Umbilical cord (tissue), 2 donors: Measurements from ENCODE around the gene ALG12. TPM values are rescaled to one million over a fixed set of nuclear protein-coding genes. Genes with fewer than 3 reads are reported as not detected.

Experiments
- DNase-seq: peaks from one replicate; pipeline ENCODE4 v3.0.0-alpha.2; 2015; ENCODE audit warnings: low spot score
- total RNA-seq: library from RNA; depleted of rRNA; stranded (reverse); fragments of >200 nt; gene quantifications from one replicate; pipeline ENCODE4 v1.2.3, GENCODE V29; 2014; ENCODE audit warnings: low replicate concordance; ENCODE audit not compliant: insufficient read depth

Gene ALG12
- total RNA-seq, 1 donor from 2014 or later, result 13.7 TPM

- no peak for DNase-seq
Observed at GRCh38 chr22:49913026-49913425, 5.2 kb downstream of the ALG12 start.

- DNase-seq, result no peak
Observed at GRCh38 chr22:49911881-49912625, 6.2 kb downstream of the ALG12 start.

- DNase-seq, result no peak
Observed at GRCh38 chr22:49910229-49911155, 7.7 kb downstream of the ALG12 start.

GRCh38 chr22:49909476-49910205 is 8.6 kb downstream of the ALG12 start:
- DNase-seq, result no peak

- DNase-seq, result no peak
Observed at GRCh38 chr22:49907807-49908206, 10.4 kb downstream of the ALG12 start.

- no peak for DNase-seq
Observed at GRCh38 chr22:49906799-49907290, 11.4 kb downstream of the ALG12 start.

GRCh38 chr22:49906071-49906798 is 12.0 kb downstream of the ALG12 start:
- DNase-seq, result no peak

GRCh38 chr22:49905465-49905864 is 12.8 kb downstream of the ALG12 start:
- DNase-seq, result no peak

GRCh38 chr22:49904040-49904369 is 14.2 kb downstream of the ALG12 start:
- DNase-seq, result no peak

GRCh38 chr22:49903322-49904039 is 14.8 kb downstream of the ALG12 start:
- DNase-seq, result no peak

- no peak for DNase-seq
Observed at GRCh38 chr22:49901457-49901856, 16.8 kb downstream of the ALG12 start.

- no peak for DNase-seq
Observed at GRCh38 chr22:49900441-49901230, 17.6 kb downstream of the ALG12 start.

GRCh38 chr22:49899530-49899929 is 18.7 kb downstream of the ALG12 start:
- DNase-seq, result no peak

- DNase-seq, result no peak
Observed at GRCh38 chr22:49897015-49897684, 21.1 kb downstream of the ALG12 start.

GRCh38 chr22:49896201-49896600 is 22.0 kb downstream of the ALG12 start:
- no peak for DNase-seq

- DNase-seq, result no peak
Observed at GRCh38 chr22:49894322-49895054, 23.8 kb downstream of the ALG12 start.

GRCh38 chr22:49893025-49893424 is 25.2 kb downstream of the ALG12 start:
- DNase-seq, result no peak

GRCh38 chr22:49892226-49892899 is 25.9 kb downstream of the ALG12 start:
- no peak for DNase-seq
